Hepatocyte (in vitro differentiated cells): Measurements from ENCODE around the gene PRKAG2.

Experiments used
- CTCF ChIP-seq: fragments of 200-600 bp; sonication (generic); IDR thresholded peaks from 2 replicates; pipeline ENCODE4 v1.5.1; 2016; ENCODE audit warnings: antibody characterized with exemption, mild to moderate bottlenecking; ENCODE audit not compliant: poor library complexity
- EZH2 ChIP-seq: fragments of 200-600 bp; sonication (generic); IDR thresholded peaks from 2 replicates; pipeline ENCODE4 v1.6.1; 2016; ENCODE audit warnings: antibody characterized with exemption, mild to moderate bottlenecking, borderline replicate concordance

GRCh38 chr7:151795168-151795811 is 81.6 kb downstream of the PRKAG2 start:
- no peak for TF ChIP-seq CTCF
- TF ChIP-seq EZH2 = no peak
